GM19193 (cell line): ENCODE results near the gene DNM3.

Experiments used
- POLR2A ChIP-seq: IDR thresholded peaks from 4 replicates; pipeline ENCODE4 v1.6.1; 2011; ENCODE audit not compliant: insufficient read depth, insufficient read length; ENCODE audit errors: extremely low read depth

DNM3 gene

DNA sequence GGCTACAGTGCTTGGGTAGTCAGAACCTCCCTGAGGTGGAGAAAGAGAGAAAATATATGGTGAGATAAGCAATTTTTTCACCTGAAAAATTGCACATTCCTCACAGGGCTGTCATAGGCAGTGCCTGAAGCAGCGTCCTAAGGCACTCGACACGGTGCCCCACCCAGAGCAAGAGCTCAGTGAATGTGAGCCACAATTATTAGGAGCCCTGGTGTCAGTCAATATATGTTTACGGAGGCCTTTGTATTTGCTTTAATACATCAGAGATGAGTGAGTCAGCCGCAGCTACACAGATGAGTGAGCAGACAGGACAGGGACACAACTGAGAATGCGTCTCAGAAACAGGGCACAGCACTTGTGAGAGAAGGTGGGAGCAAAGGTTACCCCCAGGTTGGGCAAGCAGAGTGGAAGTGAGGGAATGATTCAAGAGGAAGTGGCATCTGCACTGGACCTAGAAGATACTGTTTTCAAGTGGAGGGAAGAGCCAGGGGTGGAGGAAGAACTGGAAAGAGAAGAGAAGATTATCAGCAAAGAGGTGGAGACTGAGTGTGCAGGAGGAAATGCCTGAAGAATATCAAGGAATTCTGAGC is 607.8 kb downstream of the DNM3 start:
- no peak for TF ChIP-seq POLR2A

DNA sequence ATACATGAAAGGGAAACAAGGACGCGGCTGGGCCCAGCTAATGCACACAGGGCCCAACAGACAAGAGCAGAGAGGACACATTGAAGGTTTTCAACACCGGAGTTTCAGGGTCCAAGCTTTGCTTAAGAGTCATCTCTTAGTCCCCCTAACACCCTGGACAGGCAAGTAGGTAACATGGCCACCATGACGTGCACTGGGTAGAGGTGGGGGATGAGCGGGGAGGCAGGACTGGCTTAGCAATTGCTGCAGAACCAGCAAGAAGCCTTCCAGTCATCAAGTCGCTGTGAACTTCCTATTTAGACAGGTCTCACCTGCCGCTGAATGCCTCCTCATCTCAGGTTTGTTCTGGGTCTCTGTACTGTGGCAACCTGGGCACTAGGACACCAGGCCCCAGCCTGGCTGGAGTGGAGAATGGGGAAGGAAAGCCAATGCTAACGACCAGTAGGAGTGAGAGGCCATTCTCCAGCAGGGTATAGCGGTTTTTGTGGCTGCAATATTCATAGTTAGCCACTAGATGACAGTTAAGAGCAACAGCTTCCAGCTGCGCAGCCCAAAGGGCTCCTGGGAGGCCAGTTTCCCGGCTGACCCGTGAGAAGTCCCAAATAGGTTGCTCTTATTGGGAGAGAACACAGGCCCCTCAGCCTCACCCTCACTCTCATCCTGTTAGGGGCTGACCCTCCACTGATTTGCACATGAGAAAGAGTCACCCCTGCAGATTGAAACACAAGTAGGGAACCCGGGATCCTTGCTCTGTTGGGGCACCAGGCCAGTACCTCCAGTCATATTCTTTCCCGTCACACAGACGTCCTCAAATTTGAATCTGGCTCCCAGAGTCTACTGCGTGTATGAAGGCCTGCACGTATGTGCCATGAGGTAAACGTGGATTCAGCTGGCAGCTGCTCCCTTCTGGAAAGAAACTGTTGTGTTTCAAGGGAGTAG is 608.6 kb downstream of the DNM3 start:
- TF ChIP-seq POLR2A = no peak

DNA sequence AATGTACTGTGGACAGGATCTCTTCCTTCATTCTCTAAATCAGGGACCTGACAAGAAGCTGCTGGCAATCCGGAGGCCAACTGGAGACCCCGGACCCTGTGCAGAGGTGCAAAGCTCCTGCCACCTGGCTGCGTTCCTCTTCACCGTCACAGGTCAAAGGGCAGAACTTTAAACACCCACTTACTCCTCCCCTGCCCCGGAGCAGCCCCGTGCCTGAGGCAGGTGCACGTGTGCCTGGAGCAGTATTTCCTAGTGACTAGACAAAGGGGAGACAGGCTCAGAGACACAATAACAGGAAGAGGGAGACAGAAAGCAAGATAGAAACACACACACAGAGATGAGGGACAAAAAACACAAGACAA is 609.2 kb downstream of the DNM3 start:
- no peak for TF ChIP-seq POLR2A

DNA sequence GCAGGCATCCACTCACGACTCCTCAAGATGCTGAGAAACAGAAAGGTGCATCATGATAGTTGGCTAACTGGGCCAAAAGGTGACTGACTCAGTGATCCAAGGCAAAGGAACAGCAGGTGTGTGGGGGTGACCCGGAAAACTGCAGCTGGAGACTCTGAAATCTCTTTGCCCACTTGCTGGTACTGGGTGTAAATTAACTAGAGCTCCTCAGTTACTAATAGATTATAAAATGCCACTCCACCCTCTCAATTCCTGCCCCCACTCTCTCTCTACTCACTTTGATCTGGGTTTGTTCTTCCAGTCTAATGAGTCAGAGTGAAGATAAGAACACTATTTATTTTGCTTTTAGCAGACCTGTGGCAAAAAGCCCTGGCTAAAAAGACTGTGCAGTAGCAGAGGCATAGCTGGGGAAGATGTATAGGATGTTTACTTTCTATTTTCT is 609.7 kb downstream of the DNM3 start:
- no peak for TF ChIP-seq POLR2A

DNA sequence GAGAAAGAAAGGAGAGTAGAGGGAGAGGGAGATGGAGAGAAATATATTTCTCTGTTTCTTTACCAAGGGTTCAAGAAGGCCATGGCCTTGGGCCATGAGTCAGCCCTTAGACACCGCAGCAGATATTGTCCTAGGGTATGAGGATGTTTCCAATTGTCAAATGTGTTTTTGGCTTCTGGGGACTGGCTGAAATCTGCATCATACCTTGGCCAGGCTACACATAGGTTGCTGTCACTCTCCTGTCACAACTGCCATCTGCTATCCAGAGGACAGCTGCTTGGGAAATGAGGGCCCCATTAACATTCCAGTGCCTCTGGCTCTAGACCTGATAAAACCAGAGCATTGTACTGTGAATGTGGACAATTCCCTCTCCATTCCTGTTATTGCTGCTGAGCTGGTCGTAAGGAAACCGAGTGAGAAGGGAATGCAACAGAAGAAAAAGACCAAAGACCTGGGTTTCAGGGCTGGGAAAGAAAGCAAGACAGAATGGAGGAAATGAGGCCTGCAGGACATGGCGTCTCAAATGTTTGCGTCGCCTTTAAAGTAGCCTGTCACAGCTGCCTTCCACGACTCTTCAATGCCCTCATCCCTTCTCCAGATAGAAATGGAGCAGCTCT is 611.3 kb downstream of the DNM3 start:
- no peak for TF ChIP-seq POLR2A

DNA sequence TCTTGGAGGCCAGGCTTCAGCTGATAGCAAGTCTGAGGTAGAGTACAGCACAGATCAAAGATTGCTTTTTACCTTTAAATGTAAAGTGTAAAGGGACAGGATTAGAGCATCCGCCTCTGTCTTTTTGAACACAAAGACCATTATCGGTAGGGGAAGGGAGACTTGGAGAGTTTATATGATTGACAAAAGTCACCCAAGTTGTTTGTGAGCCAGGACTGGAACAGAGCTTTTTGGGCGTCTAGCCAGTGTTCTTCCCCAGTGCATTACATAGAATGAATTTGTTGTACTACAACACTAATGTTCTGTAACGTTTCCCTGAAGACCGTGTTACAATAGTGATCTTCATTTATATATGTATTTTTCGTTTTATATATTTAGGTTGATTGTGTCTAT is 611.9 kb downstream of the DNM3 start:
- TF ChIP-seq POLR2A = no peak

DNA sequence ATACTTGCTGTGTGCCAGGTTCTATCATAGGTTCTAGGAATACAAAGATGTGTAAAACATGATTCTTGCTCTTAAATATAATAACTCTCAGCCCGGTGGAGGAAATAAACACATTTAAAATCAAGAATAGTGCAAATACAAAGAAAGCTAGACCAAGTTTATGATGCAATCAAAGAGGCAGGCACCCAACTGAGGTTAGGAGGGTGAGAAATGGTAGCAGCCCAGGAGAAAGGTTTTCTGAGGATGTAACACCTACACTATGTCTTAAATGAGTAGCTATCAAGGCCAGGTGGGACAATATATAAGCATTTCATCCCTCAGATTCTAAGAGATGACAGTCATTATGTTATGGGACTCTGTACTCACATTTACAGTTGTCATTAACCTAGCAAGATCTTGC is 612.3 kb downstream of the DNM3 start:
- no peak for TF ChIP-seq POLR2A

DNA sequence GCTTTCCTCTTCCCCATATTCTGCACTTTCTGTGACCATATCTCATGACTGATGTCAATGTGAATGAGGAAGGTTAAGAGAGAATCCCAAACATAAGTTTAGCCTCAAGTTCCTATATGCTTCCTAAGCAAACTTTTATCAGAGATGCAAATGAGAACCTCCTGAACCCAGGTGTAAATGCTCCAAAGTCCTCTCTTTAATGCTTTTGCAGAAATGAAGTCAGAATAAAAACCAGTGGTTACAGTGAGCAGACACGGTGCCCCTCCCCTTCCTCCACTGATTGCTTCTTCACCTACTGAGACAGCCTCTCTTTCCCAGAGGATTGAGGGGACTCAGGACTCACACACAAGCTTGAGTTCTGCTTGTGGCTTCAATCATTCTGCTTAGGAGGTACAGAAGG is 614.2 kb downstream of the DNM3 start:
- TF ChIP-seq POLR2A = no peak

DNA sequence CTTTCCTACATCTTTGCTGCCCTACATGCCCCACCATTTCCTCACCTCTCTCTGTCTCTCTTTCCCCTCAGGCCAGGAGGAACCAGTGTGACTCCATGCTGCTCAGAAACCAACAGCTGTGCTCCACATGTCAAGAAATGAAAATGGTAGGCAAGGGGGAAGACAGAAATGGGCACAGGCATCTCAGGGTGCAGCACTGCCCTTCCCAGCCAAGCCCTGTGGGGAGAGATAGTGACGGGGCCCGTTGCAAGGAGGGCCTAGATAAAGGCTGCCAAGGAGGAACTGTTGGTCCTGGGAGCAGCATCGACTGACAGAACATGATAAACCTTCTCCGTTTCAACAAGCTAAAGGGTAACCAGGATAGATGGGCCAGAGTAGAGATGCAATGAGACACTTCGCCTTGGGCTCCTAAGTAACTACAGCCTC is 615.1 kb downstream of the DNM3 start:
- TF ChIP-seq POLR2A = no peak

DNA sequence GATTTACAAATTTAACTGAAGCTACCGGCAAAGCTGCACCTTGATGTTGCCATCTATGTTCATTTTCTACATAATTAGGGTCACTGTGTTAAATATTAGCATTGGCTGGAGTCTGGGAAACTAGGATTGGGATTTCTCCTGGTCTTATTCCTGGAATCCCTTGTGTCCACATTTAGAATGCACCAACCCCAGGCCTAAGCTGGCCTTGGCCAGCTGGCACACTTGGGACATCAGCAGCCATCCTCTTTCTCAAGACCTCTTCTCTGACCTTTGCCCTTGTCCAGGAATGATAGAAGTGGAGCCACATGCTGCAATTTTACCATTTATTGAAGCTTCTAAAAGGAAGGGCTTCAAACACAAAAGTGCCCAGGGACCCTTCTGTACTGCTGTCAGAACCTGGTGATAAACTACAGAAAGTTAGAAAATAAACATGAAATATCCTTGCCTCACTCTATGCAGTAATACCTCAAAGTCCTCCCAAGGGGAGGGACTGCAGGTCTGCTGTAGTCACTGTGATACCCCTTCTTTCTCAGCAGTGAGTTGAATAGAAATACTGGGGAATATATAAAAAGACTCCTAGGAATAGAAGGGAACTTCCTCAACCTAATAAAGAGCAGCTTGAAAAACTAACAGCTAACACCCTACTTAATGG is 616.3 kb downstream of the DNM3 start:
- no peak for TF ChIP-seq POLR2A

DNA sequence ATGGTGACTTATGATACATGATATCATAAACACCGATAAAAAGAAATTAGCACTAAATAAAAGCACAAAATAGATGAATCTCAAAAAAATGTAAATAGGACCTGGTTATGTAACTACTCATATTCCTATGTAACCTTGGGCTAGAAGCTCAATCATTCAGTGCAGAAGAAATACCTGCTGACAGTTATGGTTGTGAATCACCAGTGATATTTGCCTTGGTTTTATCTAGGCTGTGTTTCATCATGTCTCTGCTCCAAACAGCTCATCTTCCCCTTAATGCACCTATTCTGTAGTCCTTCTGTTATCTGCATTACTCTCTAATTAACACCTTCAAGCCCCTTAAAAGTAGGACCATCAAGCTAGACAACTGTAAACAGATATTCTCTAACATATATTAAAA is 618.9 kb downstream of the DNM3 start:
- no peak for TF ChIP-seq POLR2A

DNA sequence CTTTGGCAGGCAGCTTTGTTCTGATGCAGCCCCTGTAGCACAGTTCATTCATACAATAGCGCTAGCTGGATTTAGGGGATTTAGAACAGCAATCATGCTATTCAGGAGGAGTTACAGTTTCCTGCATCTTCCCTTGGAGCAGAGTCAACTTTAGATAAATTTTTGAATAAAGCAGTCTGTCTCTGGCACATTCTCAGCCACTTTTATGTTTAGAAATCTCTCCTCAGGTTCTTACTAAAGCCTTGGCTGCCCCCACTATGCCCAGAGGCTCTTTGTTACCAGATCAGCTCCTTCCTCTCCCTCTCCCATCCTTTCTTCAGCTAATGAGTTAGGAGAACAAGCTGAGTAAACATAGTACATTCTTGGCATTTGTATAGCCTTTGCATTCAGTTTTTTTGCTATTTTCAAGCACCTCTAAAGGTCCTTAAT is 619.6 kb downstream of the DNM3 start:
- no peak for TF ChIP-seq POLR2A
